HT1080 (cell line): ENCODE data around the gene KIF26B. TPM values are rescaled to one million over a fixed set of nuclear protein-coding genes. Genes with fewer than 3 reads are reported as not detected.
"Not testable (repeated sequence)": the region's sequence is repeated elsewhere in the genome, so short reads cannot be mapped to it uniquely, and the experiment has no call there.

ENCODE experiments used
- DNase-seq: peaks from one replicate; pipeline ENCODE4 v3.0.0-alpha.2; 2015; ENCODE audit warnings: low read depth
- total RNA-seq: library from RNA; depleted of rRNA; stranded (reverse); fragments of >200 nt; shearing (Covaris generic); gene quantifications from 2 replicates; pipeline ENCODE4 v1.2.3, GENCODE V29; 2014

Gene KIF26B
- total RNA-seq, 1 experiment from 2014 or later: 0.90 TPM

- no peak for DNase-seq
These were observed 158.8 kb downstream of the KIF26B start for GRCh38 chr1:245313576-245313975.

- DNase-seq: no peak
These were observed 162.0 kb downstream of the KIF26B start for GRCh38 chr1:245316784-245317183.

GRCh38 chr1:245317217-245317616 lies 162.4 kb downstream of the KIF26B start:
- no peak for DNase-seq

- DNase-seq: no peak
These were observed 164.3 kb downstream of the KIF26B start for GRCh38 chr1:245319094-245319493.

DNA sequence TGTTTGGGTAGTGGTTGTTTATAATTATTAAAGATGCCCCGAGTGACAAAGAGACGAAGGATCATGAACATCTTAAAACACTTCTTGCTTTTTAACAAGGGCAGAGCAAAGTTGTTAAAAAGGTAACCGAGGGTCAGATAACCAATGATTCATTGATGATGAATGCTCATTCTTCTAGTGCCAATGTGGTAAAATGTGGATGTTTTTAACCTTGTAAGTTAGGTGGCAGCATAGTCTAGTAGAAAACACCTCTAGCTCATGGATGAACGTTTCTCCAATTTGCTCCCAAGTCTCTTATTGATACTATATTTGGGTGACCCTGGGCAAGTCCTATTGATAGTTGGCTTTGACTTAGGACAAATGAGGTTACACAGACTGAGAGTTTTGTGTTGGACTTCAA lies 167.9 kb downstream of the KIF26B start:
- DNase-seq: peak; percentile 37

- DNase-seq: not testable (repeated sequence)
These were observed 169.0 kb downstream of the KIF26B start for GRCh38 chr1:245323765-245324164.

DNA sequence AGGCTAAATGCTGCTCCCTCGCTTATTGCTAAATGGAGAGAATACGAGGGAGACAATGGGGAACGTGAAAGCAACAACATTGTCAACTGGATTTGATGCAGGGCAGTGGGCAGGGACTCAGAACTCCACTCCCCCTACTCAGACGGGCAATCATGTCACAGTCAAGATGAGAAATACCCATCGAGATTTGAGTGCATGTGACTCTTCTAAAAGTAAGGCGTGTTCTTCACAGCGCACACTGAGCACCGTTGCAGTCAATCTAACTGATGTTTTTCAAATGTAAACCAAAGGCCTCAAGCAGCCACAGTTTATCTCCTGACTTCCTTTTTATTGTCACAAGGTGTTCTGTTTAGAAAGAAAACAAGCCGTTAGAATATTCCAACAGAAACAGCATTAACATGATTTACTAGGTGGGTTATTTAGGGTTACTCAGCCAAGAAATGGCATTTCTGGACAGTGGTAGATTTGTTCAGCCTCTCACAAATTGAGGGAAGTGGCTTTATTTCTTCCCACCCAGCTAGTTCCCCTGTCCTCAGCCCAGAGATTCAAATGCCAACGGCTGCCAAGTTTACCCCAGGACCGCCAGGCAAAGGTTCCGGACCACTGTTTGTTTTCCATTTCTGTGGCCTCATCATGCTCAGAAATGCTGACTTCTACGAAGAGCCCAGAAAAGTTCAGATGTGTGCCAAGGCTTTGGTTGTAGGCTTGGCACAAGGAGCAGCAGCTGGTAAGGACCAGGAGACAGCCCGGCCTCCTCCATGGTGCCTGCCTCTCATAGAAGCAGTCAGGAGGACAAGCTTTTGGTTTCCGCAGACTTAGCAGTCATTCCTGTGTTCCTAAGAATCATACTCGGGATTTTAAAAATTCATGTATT lies 171.4 kb downstream of the KIF26B start:
- no peak for DNase-seq

DNA sequence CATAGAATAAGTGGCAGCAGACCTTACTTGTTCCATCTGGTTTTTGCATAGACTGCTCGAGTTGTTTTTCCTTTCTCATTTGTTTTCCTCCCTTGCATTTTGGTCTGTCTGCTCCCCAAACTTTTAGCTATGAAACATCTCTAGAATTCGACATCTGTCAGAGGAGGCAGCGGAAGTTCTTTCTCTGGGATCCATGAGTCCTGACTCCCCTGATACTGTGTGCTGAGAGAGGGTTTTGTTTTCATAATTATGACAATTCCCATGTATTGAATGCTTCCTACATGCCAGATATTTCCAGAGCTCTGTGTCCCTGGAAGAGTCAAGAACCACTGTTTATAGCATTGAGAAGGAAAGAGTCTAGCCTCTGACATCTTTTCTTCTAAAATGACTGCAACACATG lies 172.6 kb downstream of the KIF26B start:
- DNase-seq: no peak

GRCh38 chr1:245327842-245328241 lies 173.1 kb downstream of the KIF26B start:
- DNase-seq: no peak

- DNase-seq: no peak
These were observed 176.2 kb downstream of the KIF26B start for GRCh38 chr1:245330951-245331350.

GRCh38 chr1:245332085-245332484 lies 177.3 kb downstream of the KIF26B start:
- DNase-seq: no peak

GRCh38 chr1:245332513-245332912 lies 177.7 kb downstream of the KIF26B start:
- peak; percentile 40 for DNase-seq

GRCh38 chr1:245334235-245334634 lies 179.4 kb downstream of the KIF26B start:
- DNase-seq: no peak

DNA sequence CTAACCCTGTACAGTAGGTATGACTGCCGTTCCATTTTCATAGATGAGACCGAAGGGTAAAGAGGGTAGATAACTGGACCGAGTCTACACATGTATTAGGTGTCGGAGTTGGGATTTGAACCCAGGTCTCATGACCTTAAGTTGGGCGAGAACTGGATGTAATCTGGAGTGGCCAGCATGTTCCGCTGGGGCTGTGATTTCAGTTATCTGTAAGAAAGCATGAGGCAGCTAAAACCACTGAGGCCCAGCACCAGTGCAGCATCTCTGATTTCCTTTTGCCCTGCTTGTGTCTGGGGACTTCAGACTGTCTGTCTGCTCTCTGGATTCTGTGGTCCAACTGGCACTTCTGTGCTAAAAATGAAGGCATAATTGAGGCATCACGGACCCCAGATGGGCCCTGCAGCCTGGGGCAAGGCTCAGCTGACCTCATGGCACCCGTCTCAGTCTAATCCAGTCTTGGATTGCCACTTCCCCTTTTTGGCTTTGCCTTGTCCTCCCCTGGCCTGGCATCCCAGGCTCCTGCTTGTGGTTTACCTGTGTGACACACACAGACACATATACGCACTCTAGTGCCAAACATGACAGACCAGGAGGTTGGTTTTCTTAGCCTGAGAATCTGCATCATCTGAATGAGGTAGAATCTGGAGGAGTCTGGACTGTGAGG lies 180.2 kb downstream of the KIF26B start:
- no peak for DNase-seq

DNA sequence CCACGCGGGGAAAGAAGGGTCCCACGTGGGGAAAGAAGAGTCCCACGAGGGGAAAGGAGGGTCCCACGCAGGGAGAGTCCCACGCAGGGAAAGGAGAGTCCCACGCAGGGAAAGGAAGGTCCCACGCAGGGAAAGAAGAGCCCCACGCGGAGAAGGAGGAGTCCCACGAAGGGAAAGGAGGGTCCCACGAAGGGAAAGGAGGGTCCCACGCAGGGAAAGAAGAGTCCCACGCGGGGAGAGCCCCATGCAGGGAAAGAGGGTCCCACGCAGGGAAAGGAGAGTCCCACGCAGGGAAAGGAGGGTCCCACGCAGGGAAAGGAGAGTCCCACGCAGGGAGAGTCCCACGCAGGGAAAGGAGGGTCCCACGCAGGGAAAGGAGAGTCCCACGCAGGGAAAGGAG lies 180.9 kb downstream of the KIF26B start:
- not testable (repeated sequence) for DNase-seq

GRCh38 chr1:245336149-245336983 lies 181.6 kb downstream of the KIF26B start:
- DNase-seq: no peak

DNA sequence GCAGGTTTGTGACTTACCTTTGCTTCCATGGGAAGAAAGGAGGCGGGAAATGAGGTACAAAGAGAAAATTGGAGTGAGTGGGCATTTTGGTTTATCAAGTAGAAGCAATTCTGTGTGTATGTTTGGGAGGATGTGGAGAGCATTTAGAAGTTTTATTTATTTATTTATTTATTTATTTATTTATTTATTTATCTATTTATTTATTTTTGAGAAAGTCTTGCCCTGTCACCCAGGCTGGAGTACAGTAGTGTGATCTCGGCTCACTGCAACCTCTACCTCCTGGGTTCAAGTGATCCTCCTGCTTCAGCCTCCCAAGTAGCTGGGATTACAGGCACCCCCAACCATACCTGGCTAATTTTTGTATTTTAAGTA lies 182.2 kb downstream of the KIF26B start:
- not testable (repeated sequence) for DNase-seq

DNA sequence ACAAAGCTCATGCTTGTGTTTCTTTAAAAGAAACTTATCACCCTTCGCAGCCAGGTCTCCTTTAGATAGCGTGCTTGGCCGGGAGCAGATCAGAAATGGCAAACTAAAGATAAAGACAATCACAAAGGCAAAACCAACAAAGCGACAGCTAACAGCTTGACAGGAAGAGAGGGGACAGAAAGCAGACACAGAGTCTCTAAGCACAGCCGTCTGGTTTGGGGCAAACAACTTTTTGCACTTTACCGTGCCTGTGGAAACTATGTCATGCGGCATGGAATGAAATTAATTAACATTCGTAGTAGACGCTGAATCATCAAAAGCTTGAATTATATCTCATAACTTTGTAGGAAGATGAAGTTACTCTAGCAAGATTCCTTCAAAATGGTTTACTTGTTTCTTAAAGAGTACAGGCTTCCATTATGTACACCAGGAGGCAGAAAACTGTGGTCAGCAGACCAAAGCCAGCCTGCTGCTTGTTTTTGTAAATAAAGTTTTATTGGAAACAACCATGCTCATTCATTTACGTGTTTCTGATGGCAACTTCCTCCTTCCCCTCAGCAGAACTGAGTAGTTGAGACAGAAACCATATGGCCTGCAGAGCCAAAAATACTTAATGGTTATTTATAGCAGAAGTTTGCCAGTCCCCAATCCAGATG lies 183.2 kb downstream of the KIF26B start:
- DNase-seq: no peak

- DNase-seq: no peak
These were observed 183.7 kb downstream of the KIF26B start for GRCh38 chr1:245338485-245338877.

GRCh38 chr1:245341743-245342142 lies 187.0 kb downstream of the KIF26B start:
- DNase-seq: no peak

DNA sequence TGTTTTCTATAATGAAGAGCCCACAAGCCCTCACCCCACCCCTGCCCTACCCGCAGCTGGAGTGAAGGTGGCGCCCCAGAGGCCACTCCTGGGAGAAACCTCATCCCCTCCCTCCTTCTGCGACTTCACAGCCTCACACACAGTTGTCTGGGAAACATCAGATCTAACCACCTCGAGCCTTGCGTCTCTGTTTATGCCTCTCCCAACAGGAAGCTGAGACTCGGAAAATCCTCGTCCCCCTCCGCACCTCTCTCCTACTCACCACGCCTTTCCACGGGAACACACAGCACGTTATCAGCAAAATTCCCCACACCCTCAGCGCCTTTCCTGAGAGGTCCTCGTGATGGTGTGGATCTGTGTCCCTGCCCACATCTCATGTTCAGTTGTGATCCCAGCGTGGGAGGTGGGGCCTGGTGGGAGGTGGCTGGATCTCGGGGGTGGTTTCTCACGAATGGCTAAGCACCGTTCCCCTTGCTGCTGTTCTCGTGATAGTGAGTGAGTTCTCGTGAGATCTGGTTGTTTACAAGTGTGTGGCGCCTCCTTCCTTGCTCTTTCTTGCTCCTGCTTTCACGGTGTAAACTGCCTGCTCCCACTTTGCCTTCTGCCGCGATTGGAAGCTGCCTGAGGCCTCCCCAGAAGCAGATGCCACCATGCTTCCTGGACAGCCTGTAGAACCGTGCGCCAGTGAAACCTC lies 190.6 kb downstream of the KIF26B start:
- no peak for DNase-seq
